ENCODE measurements around the gene KIAA0513.

- TF ChIP-seq CTCF (IDR thresholded peaks at IDR 0.05; ENCODE audit: insufficient read depth, low read length) (no peak), GABPA (IDR thresholded peaks at IDR 0.05; ENCODE audit: low read depth) (no peak)
These were observed 114.0 kb downstream of the KIAA0513 start for GRCh38 chr16:85141491-85142128.
